DMS 273 (cell line): ENCODE measurements around the gene PIRT.
A peak's percentile ranks its signal among the peaks of the same experiment; 100 is the strongest.
"Not testable (repeated sequence)": the region's sequence is repeated elsewhere in the genome, so short reads cannot be mapped to it uniquely, and the experiment has no call there.

ENCODE experiments used
- DNase-seq: peaks from one replicate; lab custom pipeline; 2025; ENCODE audit not compliant: unreplicated experiment; lab: John Stamatoyannopoulos, UW

Gene PIRT

GRCh38 chr17:10837921-10838320 is at the start of gene PIRT:
Gene PIRT (minus strand): TSS chr17:10838087. CDS start chr17:10825645, 12,442 bp downstream.
- no peak for DNase-seq

GRCh38 chr17:10881959-10882358 is 44.1 kb upstream of the PIRT start:
- no peak for DNase-seq

GRCh38 chr17:10879190-10879836 is 41.4 kb upstream of the PIRT start:
- DNase-seq, result peak; percentile 66

GRCh38 chr17:10875984-10876555 is 38.2 kb upstream of the PIRT start:
- peak; percentile 66 for DNase-seq

GRCh38 chr17:10875430-10875851 is 37.6 kb upstream of the PIRT start:
- DNase-seq, result peak; percentile 39

GRCh38 chr17:10871914-10872313 is 34.0 kb upstream of the PIRT start:
- peak; percentile 86 for DNase-seq

GRCh38 chr17:10870336-10871050 is 32.6 kb upstream of the PIRT start:
- no peak for DNase-seq

- not testable (repeated sequence) for DNase-seq
Measured at GRCh38 chr17:10868744-10869143, 30.9 kb upstream of the PIRT start.

GRCh38 chr17:10859051-10859450 is 21.2 kb upstream of the PIRT start:
- no peak for DNase-seq

- DNase-seq, result no peak
Measured at GRCh38 chr17:10857976-10858375, 20.1 kb upstream of the PIRT start.

GRCh38 chr17:10846636-10847035 is 8.7 kb upstream of the PIRT start:
- DNase-seq, result not testable (repeated sequence)

GRCh38 chr17:10845388-10845751 is 7.5 kb upstream of the PIRT start:
- DNase-seq, result no peak

GRCh38 chr17:10844621-10845387 is 6.9 kb upstream of the PIRT start:
- peak; percentile 79 for DNase-seq

- DNase-seq, result no peak
Measured at GRCh38 chr17:10843811-10844210, 5.9 kb upstream of the PIRT start.

- DNase-seq, result peak; percentile 1
Measured at GRCh38 chr17:10842658-10843057, 4.8 kb upstream of the PIRT start.

- no peak for DNase-seq
Measured at GRCh38 chr17:10838682-10839081, 795 bp upstream of the PIRT start.

- no peak for DNase-seq
Measured at GRCh38 chr17:10836966-10837590, 809 bp downstream of the PIRT start.

- no peak for DNase-seq
Measured at GRCh38 chr17:10836145-10836544, 1.7 kb downstream of the PIRT start.

GRCh38 chr17:10831696-10832095 is 6.2 kb downstream of the PIRT start:
- no peak for DNase-seq

GRCh38 chr17:10827898-10828552 is 9.9 kb downstream of the PIRT start:
- no peak for DNase-seq

- DNase-seq, result no peak
Measured at GRCh38 chr17:10824874-10825273, 13.0 kb downstream of the PIRT start.
